GM13977 (cell line): ENCODE results near the gene UBE2V1.
"Not testable (repeated sequence)": the region's sequence is repeated elsewhere in the genome, so short reads cannot be mapped to it uniquely, and the experiment has no call there.

Experiments
- DNase-seq: peaks from one replicate; pipeline ENCODE4 v3.0.0; 2012; ENCODE audit warnings: low spot score
- in situ Hi-C: fragments of 300-500 bp; cut with MboI; formaldehyde crosslinking; loops from one replicate; pipeline ENCODE4 v1.12.0; 2022; ENCODE audit warnings: low sequenced_read_pairs, low pct_unique_long_range_greater_than_20kb, mixed read lengths, inconsistent platforms; ENCODE audit not compliant: unreplicated experiment
- TF ChIP-seq, protein P1 (sequence below): IDR thresholded peaks from 2 replicates; pipeline ENCODE4 v1.5.1; 2012; ENCODE audit warnings: mild to moderate bottlenecking, control low read depth; ENCODE audit not compliant: insufficient read depth; ENCODE audit errors: extremely low read depth, missing control alignments

Gene UBE2V1

GRCh38 chr20:50065325-50065615, 47.7 kb downstream of the UBE2V1 start:
- in situ Hi-C loops, result no loop called here
- DNase-seq, result no peak
- TF ChIP-seq, protein P1, sequence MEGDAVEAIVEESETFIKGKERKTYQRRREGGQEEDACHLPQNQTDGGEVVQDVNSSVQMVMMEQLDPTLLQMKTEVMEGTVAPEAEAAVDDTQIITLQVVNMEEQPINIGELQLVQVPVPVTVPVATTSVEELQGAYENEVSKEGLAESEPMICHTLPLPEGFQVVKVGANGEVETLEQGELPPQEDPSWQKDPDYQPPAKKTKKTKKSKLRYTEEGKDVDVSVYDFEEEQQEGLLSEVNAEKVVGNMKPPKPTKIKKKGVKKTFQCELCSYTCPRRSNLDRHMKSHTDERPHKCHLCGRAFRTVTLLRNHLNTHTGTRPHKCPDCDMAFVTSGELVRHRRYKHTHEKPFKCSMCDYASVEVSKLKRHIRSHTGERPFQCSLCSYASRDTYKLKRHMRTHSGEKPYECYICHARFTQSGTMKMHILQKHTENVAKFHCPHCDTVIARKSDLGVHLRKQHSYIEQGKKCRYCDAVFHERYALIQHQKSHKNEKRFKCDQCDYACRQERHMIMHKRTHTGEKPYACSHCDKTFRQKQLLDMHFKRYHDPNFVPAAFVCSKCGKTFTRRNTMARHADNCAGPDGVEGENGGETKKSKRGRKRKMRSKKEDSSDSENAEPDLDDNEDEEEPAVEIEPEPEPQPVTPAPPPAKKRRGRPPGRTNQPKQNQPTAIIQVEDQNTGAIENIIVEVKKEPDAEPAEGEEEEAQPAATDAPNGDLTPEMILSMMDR, result no peak

DNA sequence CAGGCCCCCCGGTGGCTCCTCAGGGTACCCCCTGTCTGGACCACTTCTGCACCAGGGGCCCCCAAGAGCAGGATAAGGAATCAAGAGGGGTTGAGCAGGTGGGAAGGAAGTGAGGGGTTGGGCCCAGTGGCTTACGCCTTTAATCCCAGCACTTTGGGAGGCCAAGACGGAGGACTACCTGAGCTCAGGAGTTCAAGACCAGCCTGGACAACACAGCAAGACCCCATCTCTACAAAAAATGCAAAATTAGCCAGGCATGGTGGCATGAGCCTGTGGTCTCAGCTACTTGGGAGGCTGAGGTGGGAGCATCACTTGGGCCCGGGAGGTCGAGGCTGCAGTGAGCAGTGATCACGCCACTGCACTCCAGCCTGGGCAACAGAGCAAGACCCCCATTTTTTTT, 49.2 kb downstream of the UBE2V1 start:
- DNase-seq, result not testable (repeated sequence)

DNA sequence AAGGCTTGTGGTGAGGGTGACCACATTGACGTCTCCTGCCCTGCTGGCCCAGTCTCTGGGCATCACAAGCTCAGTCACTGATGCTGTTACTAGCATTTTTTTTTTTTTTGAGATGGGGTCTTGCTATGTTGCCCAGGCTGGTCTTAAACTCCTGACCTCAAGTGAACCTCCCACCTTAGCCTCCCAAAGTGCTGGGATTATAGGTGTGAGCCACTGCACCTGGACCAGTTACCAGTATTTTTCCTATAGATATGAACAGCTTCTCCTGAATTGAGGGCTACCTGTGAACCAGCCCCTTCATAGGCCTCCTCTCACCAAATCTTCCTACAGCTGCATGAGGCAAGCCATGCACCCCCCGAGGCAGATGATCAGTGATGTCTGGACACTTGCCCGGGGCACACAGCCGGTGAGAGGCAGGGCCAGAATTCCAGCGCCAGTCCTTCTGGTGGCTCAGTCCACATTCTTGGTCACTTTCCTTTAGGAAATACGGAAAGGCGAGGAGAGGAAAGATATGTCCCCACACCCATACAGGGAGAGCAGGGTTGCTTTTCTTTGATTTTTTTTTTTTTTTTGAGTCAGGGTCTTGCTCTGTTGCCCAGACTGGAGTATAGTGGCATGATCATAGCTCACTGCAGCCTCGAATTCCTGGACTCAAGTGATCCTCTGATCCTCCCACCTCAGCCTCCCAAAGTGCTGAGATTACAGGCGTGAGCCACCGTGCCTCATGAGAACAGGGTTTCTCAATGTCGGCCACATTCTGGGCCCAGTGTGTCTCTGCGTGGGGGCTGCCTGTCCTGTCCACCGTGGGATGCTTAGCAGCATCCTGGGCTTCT, 50.7 kb downstream of the UBE2V1 start:
- in situ Hi-C loops, result no loop called here
- DNase-seq, result no peak
- TF ChIP-seq, protein P1, result no peak

More for the DNA sequence above, 49.2 kb downstream of the UBE2V1 start:
- in situ Hi-C loops, result not testable (repeated sequence)

GRCh38 chr20:50061151-50062005, 51.6 kb downstream of the UBE2V1 start:
- in situ Hi-C loops, result no loop called here
- TF ChIP-seq, protein P1, result no peak
- DNase-seq, result no peak

- no peak for DNase-seq
- in situ Hi-C loops, result no loop called here
- TF ChIP-seq, protein P1, result no peak
These were observed 54.1 kb downstream of the UBE2V1 start for GRCh38 chr20:50058662-50059402.

- no peak for DNase-seq
- TF ChIP-seq, protein P1, result no peak
- in situ Hi-C loops, result no loop called here
These were observed 55.3 kb downstream of the UBE2V1 start for GRCh38 chr20:50057714-50058053.
